Stimulated activated naive CD4-positive, alpha-beta T cell treated with Interleukin-2 at 50 U/mL for 16 hours (primary cell): Measurements from ENCODE around the gene ZSCAN22.
A peak's percentile ranks its signal among the peaks of the same experiment; 100 is the strongest.
"Not testable (repeated sequence)": the region's sequence is repeated elsewhere in the genome, so short reads cannot be mapped to it uniquely, and the experiment has no call there.

ENCODE experiments used
- DNase-seq: peaks from one replicate; lab custom pipeline; 2025; lab: John Stamatoyannopoulos, UW

ZSCAN22 gene

GRCh38 chr19:58318297-58318696 is 8.5 kb upstream of the ZSCAN22 start:
- no peak for DNase-seq

GRCh38 chr19:58319241-58319640 is 7.6 kb upstream of the ZSCAN22 start:
- DNase-seq = no peak

GRCh38 chr19:58325311-58326022 is 1.3 kb upstream of the ZSCAN22 start:
- no peak for DNase-seq

- DNase-seq = no peak
Observed at GRCh38 chr19:58326501-58326913, 287 bp upstream of the ZSCAN22 start.

GRCh38 chr19:58328999-58329398 is 2.2 kb downstream of the ZSCAN22 start:
- DNase-seq = no peak

GRCh38 chr19:58330458-58330857 is 3.7 kb downstream of the ZSCAN22 start:
- DNase-seq = no peak

- no peak for DNase-seq
Observed at GRCh38 chr19:58332697-58333096, 5.9 kb downstream of the ZSCAN22 start.

- DNase-seq = no peak
Observed at GRCh38 chr19:58334691-58335249, 8.0 kb downstream of the ZSCAN22 start.

- no peak for DNase-seq
Observed at GRCh38 chr19:58335630-58336029, 8.8 kb downstream of the ZSCAN22 start.

GRCh38 chr19:58336216-58336615 is 9.4 kb downstream of the ZSCAN22 start:
- no peak for DNase-seq

GRCh38 chr19:58336820-58337219 is 10.0 kb downstream of the ZSCAN22 start:
- no peak for DNase-seq

GRCh38 chr19:58338336-58338735 is 11.5 kb downstream of the ZSCAN22 start:
- DNase-seq = no peak

- DNase-seq = no peak
Observed at GRCh38 chr19:58338825-58339558, 12.2 kb downstream of the ZSCAN22 start.

GRCh38 chr19:58345558-58345957 is 18.8 kb downstream of the ZSCAN22 start:
- DNase-seq = no peak

GRCh38 chr19:58346961-58347929 is 20.5 kb downstream of the ZSCAN22 start:
- DNase-seq = peak; percentile 48

GRCh38 chr19:58348080-58348479 is 21.3 kb downstream of the ZSCAN22 start:
- DNase-seq = not testable (repeated sequence)

- no peak for DNase-seq
Observed at GRCh38 chr19:58349590-58349989, 22.8 kb downstream of the ZSCAN22 start.

GRCh38 chr19:58350001-58350861 is 23.4 kb downstream of the ZSCAN22 start:
- no peak for DNase-seq

- DNase-seq = no peak
Observed at GRCh38 chr19:58350871-58351557, 24.2 kb downstream of the ZSCAN22 start.

- DNase-seq = no peak
Observed at GRCh38 chr19:58351558-58351878, 24.7 kb downstream of the ZSCAN22 start.
